ENCODE results near the gene UTP25. TPM values are rescaled to one million over a fixed set of nuclear protein-coding genes. Genes with fewer than 3 reads are reported as not detected.
"Not testable (repeated sequence)": the region's sequence is repeated elsewhere in the genome, so short reads cannot be mapped to it uniquely, and the experiment has no call there.

UTP25 gene
- total RNA-seq, 4 donors from 2014 or later: 5.7 to 7.5 (median 6.8) TPM

GRCh38 chr1:209790286-209791193 is 37.2 kb upstream of the UTP25 start:
- Histone ChIP-seq H3K4me1 (no peaks in the 10 kb centered on the region), H3K27ac (no peak overlapping the region), H3K27me3 (peaks cover 0 to 17% of the 10 kb centered on the region in 2 donors), H3K36me3 (no peaks in the 10 kb centered on the region), H3K4me3 (no peak overlapping the region), H3K9me3 (peaks cover 0 to 6% (median 0%) of the 10 kb centered on the region in 4 donors)
- 84 to 89% methylated on average over 6 to 10 of the region's 10 CpGs for WGBS, 2 donors
- TF ChIP-seq EP300 (IDR thresholded peaks at IDR 0.05) (no peak), CTCF (IDR thresholded peaks at IDR 0.05) (no peak), POLR2A (IDR thresholded peaks at IDR 0.05) (no peak)
- DNase-seq (ENCODE audit: low spot score in 2 of 2): no peak

GRCh38 chr1:209791920-209792319 is 35.9 kb upstream of the UTP25 start:
- Histone ChIP-seq H3K4me3 (no peak overlapping the region), H3K27ac (no peak overlapping the region), H3K4me1 (no peaks in the 10 kb centered on the region), H3K36me3 (no peaks in the 10 kb centered on the region), H3K9me3 (peaks cover 0 to 6% (median 0%) of the 10 kb centered on the region in 4 donors), H3K27me3 (peaks cover 0 to 17% of the 10 kb centered on the region in 2 donors)
- WGBS, 2 donors: 81 to 85% methylated on average over 1 of the region's 1 CpG
- TF ChIP-seq POLR2A (IDR thresholded peaks at IDR 0.05) (no peak), EP300 (IDR thresholded peaks at IDR 0.05) (no peak), CTCF (IDR thresholded peaks at IDR 0.05) (no peak)
- no peak for DNase-seq (ENCODE audit: low spot score in 2 of 2)

DNA sequence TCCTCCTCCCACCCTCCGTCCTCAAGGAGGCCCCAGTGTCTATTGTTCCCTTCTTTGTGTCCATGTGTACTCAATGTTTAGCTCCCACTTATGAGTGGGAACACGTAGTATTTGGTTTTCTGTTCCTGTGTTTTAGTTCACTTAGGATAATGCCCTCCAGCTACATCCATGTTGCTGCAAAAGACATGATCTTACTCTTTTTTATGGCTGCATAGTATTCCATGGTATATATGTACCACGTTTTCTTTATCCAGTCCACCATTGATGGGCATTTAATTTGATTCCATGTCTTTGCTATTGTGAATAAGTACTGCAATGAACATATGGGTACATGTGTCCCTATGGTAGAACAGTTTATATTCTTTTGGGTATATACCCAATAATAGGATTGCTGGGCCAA is 34.1 kb upstream of the UTP25 start:
- H3K27me3 ChIP-seq: peaks cover 0 to 17% of the 10 kb centered on the region in 2 donors
- WGBS, 2 donors: 90 to 93% methylated on average over 3 of the region's 3 CpGs
- H3K36me3 ChIP-seq; DNase-seq (ENCODE audit: low spot score in 2 of 2); H3K4me1 ChIP-seq; H3K9me3 ChIP-seq; H3K4me3 ChIP-seq; H3K27ac ChIP-seq: not testable (repeated sequence)

DNA sequence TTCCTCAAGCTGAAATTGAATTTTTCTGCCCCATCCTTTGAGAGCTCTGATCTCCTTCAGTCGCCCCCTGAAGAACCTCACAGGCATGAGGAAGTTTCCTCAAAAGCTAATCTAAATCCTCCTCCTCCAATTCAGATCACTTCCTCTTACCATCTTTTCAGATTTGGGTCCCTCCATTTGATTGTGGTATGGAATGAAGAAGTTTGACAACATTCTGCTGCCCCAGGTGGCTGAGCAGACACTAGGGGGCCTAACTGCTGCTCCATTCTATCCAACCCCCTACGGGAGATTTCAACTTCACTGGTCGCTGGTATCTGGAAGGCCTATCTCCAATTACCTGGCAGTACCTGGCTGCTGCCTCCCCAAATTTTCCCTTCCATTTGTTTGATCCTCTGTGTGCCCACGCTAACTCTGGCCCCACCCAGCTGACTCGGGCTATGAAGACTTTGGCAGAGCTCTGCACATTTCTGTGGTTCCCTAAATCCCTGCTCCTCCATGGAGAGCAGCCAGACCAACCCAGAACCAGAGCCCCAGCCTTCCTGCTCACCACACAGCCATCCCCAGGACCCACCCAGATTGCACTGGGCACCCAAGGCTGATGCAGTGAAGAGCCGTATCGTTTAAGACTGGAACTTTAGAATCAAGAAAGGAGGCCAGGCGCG is 29.7 kb upstream of the UTP25 start:
- H3K4me3 ChIP-seq: no peak overlapping the region
- H3K36me3 ChIP-seq: no peaks in the 10 kb centered on the region
- H3K4me1 ChIP-seq: peaks cover 0 to 12% (median 0%) of the 10 kb centered on the region in 4 donors
- peaks cover 0 to 8% of the 10 kb centered on the region in 2 donors for H3K27me3 ChIP-seq
- TF ChIP-seq POLR2A (IDR thresholded peaks at IDR 0.05): no peak
- no peak for TF ChIP-seq EP300 (IDR thresholded peaks at IDR 0.05)
- no peak for TF ChIP-seq CTCF (IDR thresholded peaks at IDR 0.05)
- H3K9me3 ChIP-seq: peaks cover 0 to 6% (median 0%) of the 10 kb centered on the region in 4 donors
- 79 to 83% methylated on average over 9 of the region's 9 CpGs for WGBS, 2 donors
- no peak overlapping the region for H3K27ac ChIP-seq
- DNase-seq (ENCODE audit: low spot score in 2 of 2): no peak

GRCh38 chr1:209800984-209801834 is 26.6 kb upstream of the UTP25 start:
- TF ChIP-seq CTCF (IDR thresholded peaks at IDR 0.05) (no peak), EP300 (IDR thresholded peaks at IDR 0.05) (no peak), POLR2A (IDR thresholded peaks at IDR 0.05) (no peak)
- Histone ChIP-seq H3K27me3 (no peaks in the 10 kb centered on the region), H3K36me3 (no peaks in the 10 kb centered on the region), H3K27ac (peak overlapping the region in 2 of 4 donors; percentile 63 to 78), H3K4me3 (no peak overlapping the region), H3K4me1 (peaks cover 0 to 17% (median 3%) of the 10 kb centered on the region in 4 donors), H3K9me3 (no peaks in the 10 kb centered on the region)
- DNase-seq (ENCODE audit: low spot score in 2 of 2): peak; percentile 55 to 64
- WGBS, 2 donors: 54 to 60% methylated on average over 5 of the region's 5 CpGs

Measured in tibial nerve (tissue), 4 donors.